Neural crest cell (in vitro differentiated cells): ENCODE measurements around the gene PCBD1. TPM values are rescaled to one million over a fixed set of nuclear protein-coding genes. Genes with fewer than 3 reads are reported as not detected.

Experiments
- DNase-seq: peaks from one replicate; pipeline ENCODE4 v3.0.0; 2021; ENCODE audit warnings: low read depth, mixed read lengths, low spot score
- H3K27ac Mint-ChIP-seq: one replicate; pipeline ENCODE4 v1.8.0; 2021; ENCODE audit warnings: mild to moderate bottlenecking, mixed read lengths; ENCODE audit not compliant: unreplicated experiment
- H3K27me3 Mint-ChIP-seq: 2 replicates; pipeline ENCODE4 v1.8.0; 2021; ENCODE audit warnings: low read depth, mild to moderate bottlenecking, mixed read lengths
- H3K36me3 Mint-ChIP-seq: 2 replicates; pipeline ENCODE4 v1.8.0; 2021; ENCODE audit warnings: low read depth, mild to moderate bottlenecking, mixed read lengths
- H3K4me1 Mint-ChIP-seq: 2 replicates; pipeline ENCODE4 v1.8.0; 2021; ENCODE audit warnings: mixed read lengths
- H3K4me3 Mint-ChIP-seq: one replicate; pipeline ENCODE4 v1.8.0; 2021; ENCODE audit warnings: mild to moderate bottlenecking, mixed read lengths
- H3K9me3 Mint-ChIP-seq: 2 replicates; pipeline ENCODE4 v1.8.0; 2021; ENCODE audit warnings: mixed read lengths
- total RNA-seq: library from RNA; stranded (reverse); gene quantifications from 2 replicates; pipeline ENCODE4 v1.2.1, GENCODE V29; 2021
- TF ChIP-seq, protein P1 (sequence below): fragments of 200-600 bp; sonication (generic); conservative IDR thresholded peaks from 2 replicates; pipeline ENCODE4 v1.5.0; 2021; ENCODE audit warnings: antibody characterized with exemption, mild to moderate bottlenecking

Gene PCBD1
- total RNA-seq, 1 donor from 2014 or later = 38.3 TPM

DNA sequence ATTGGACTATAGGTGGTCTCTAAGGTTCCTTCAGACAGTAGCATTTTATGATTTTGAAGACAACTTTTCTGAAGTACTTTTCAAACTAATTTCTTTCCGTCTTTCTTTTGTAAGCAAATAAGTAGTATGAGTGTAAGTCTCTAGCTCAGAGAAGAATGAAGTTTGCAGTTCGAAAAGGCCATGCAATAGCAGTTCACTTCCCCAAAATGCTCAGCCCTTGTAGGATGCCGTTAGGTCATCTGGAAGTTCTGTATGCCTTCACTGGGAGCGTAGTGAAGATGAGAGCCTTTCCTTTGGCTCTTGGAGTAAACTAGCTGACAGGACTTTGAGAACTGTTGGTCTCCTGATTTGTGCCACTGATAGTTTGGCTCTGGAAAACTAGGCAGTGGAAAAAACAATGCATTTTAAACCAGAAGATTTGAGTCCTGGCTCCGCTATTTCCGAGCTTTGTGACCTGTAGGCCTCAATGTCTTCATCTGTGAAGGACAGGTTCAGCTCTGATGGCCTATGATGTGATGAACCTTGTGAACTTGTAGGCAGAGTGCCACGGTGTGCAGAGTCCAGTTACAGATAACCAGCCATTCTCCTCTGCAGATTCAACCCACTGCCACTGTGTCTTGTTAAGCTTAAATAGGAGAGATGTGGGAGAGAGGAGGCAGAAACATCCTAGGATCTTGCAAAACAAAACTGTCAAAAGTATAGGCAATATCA lies 53.8 kb downstream of the PCBD1 start:
- Mint-ChIP-seq H3K27me3 (no peaks in the 10 kb centered on the region), H3K27ac (no peak overlapping the region), H3K4me3 (no peak overlapping the region), H3K4me1 (no peaks in the 10 kb centered on the region), H3K36me3 (peaks cover 15% of the 10 kb centered on the region), H3K9me3 (peaks cover 3% of the 10 kb centered on the region)
- TF ChIP-seq, protein P1, sequence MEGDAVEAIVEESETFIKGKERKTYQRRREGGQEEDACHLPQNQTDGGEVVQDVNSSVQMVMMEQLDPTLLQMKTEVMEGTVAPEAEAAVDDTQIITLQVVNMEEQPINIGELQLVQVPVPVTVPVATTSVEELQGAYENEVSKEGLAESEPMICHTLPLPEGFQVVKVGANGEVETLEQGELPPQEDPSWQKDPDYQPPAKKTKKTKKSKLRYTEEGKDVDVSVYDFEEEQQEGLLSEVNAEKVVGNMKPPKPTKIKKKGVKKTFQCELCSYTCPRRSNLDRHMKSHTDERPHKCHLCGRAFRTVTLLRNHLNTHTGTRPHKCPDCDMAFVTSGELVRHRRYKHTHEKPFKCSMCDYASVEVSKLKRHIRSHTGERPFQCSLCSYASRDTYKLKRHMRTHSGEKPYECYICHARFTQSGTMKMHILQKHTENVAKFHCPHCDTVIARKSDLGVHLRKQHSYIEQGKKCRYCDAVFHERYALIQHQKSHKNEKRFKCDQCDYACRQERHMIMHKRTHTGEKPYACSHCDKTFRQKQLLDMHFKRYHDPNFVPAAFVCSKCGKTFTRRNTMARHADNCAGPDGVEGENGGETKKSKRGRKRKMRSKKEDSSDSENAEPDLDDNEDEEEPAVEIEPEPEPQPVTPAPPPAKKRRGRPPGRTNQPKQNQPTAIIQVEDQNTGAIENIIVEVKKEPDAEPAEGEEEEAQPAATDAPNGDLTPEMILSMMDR = no peak
- no peak for DNase-seq

DNA sequence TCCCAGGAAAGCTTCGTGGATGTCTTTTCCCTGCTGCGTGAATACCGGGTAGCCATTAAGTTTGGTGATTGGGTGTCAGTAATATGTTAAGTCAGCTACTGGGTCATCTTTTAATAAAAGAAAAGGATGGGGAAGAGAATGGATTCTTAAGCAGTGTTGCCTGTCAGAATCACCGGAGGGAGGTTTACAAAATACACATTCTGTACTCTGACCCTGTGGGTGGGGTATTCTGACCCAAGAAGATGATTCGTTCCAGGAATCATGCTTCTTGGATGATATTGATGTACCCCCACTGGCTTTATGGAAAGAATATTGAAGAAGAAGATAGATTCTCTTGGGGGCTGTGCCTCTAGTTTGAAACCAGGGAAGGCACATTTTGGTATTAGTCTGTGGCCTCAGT lies 54.3 kb downstream of the PCBD1 start:
- H3K9me3 Mint-ChIP-seq = peaks cover 3% of the 10 kb centered on the region
- TF ChIP-seq, protein P1 = no peak
- no peaks in the 10 kb centered on the region for H3K27me3 Mint-ChIP-seq
- H3K4me1 Mint-ChIP-seq = no peaks in the 10 kb centered on the region
- H3K36me3 Mint-ChIP-seq = peaks cover 15% of the 10 kb centered on the region
- H3K4me3 Mint-ChIP-seq = no peak overlapping the region
- no peak for DNase-seq
- H3K27ac Mint-ChIP-seq = no peak overlapping the region

DNA sequence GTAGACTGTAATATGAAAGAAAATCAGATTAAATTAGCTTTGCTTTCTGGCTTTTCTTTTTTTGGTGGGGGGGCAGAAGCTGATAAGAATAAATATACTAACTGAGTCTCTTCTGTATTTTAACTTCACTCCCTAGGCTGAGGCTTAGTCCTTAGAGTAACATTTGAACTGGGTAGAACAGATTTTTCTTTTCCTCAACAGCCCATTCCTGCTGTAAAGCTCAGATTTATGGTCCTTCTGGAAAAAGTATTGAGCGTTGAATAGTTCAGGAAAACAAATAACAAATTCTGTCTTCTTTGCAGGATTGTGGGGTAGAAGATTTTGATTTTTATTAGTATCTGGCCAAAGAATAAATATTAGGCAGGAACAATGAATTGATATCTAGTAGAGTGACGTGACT lies 54.8 kb downstream of the PCBD1 start:
- H3K9me3 Mint-ChIP-seq = peaks cover 3% of the 10 kb centered on the region
- TF ChIP-seq, protein P1 = no peak
- no peak overlapping the region for H3K27ac Mint-ChIP-seq
- peaks cover 2% of the 10 kb centered on the region for H3K4me1 Mint-ChIP-seq
- H3K36me3 Mint-ChIP-seq = peaks cover 15% of the 10 kb centered on the region
- no peak overlapping the region for H3K4me3 Mint-ChIP-seq
- no peak for DNase-seq
- H3K27me3 Mint-ChIP-seq = no peaks in the 10 kb centered on the region

Other genes starting within 250 kb of the PCBD1 start
- gene ADAMTS14, start 216.1 kb downstream of the PCBD1 start, total RNA-seq = 0.19 and 0.30 TPM in 2 replicates
- not detected in 2 replicates for gene TBATA, start 103.2 kb downstream of the PCBD1 start, total RNA-seq
- 48.0 and 58.2 TPM in 2 replicates for gene SGPL1, start 72.6 kb downstream of the PCBD1 start, total RNA-seq